ENCODE data around the gene ATP6V1G1.
A peak's percentile ranks its signal among the peaks of the same experiment; 100 is the strongest.

DNA sequence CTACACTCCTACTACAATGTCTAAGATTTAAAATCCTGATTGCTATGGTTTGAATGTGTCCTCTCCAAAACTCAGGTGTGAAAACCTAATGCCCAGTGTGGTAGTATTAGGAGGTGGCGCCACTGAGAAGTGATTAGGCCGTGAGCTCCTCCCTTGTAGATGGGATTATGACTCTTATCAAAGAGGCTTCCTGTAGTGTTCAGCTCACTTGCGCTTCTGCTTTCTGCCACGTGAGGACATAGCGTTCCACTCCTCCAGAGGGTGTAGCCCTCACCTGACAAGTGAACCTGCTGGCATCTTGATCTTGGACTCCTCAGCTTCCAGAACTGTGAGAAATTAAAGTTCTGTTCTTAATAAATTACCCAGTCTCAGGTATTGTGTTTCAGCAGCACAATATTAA, 49.3 kb upstream of the ATP6V1G1 start:
- TF ChIP-seq, protein P1, sequence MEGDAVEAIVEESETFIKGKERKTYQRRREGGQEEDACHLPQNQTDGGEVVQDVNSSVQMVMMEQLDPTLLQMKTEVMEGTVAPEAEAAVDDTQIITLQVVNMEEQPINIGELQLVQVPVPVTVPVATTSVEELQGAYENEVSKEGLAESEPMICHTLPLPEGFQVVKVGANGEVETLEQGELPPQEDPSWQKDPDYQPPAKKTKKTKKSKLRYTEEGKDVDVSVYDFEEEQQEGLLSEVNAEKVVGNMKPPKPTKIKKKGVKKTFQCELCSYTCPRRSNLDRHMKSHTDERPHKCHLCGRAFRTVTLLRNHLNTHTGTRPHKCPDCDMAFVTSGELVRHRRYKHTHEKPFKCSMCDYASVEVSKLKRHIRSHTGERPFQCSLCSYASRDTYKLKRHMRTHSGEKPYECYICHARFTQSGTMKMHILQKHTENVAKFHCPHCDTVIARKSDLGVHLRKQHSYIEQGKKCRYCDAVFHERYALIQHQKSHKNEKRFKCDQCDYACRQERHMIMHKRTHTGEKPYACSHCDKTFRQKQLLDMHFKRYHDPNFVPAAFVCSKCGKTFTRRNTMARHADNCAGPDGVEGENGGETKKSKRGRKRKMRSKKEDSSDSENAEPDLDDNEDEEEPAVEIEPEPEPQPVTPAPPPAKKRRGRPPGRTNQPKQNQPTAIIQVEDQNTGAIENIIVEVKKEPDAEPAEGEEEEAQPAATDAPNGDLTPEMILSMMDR (optimal IDR thresholded peaks at IDR 0.05 in 1 of 3, IDR thresholded peaks at IDR 0.05 in 1 of 3, conservative IDR thresholded peaks at IDR 0.05 in 1 of 3; ENCODE audit: extremely low read depth in 1 of 3, insufficient read depth in 2 of 3, low read length in 3 of 3) = peak; percentile 39 to 66 (median 57)
- no peak for TF ChIP-seq EZH2 (IDR thresholded peaks at IDR 0.05; ENCODE audit: low read length)
